Neural cell (in vitro differentiated cells): ENCODE measurements around the gene ARHGEF37.

Experiments
- CTCF ChIP-seq: fragments of 450-650 bp; IDR thresholded peaks from 2 replicates; pipeline ENCODE4 v1.5.1; 2014; ENCODE audit warnings: antibody characterized with exemption, mild to moderate bottlenecking, moderate library complexity; ENCODE audit not compliant: poor library complexity, severe bottlenecking
- EP300 ChIP-seq: fragments of 450-650 bp; conservative IDR thresholded peaks from 2 replicates; pipeline ENCODE4 v1.6.1; 2014; ENCODE audit warnings: antibody characterized with exemption, mild to moderate bottlenecking, moderate library complexity; ENCODE audit not compliant: poor library complexity, severe bottlenecking
- EZH2 ChIP-seq: fragments of 200-600, 300-800 bp; shearing (Covaris generic), sonication (generic); IDR thresholded peaks from 2 replicates; pipeline ENCODE4 v1.6.1; 2014; ENCODE audit warnings: antibody characterized with exemption, low read length, borderline replicate concordance, mild to moderate bottlenecking; ENCODE audit not compliant: insufficient read depth, poor library complexity, severe bottlenecking
- MXI1 ChIP-seq: fragments of 450-650 bp; conservative IDR thresholded peaks from 2 replicates; pipeline ENCODE4 v1.6.1; 2014; ENCODE audit warnings: antibody characterized with exemption, mild to moderate bottlenecking; ENCODE audit not compliant: poor library complexity, severe bottlenecking
- POLR2AphosphoS5 ChIP-seq: IDR thresholded peaks from 2 replicates; pipeline ENCODE4 v1.6.1; 2012
- RAD21 ChIP-seq: fragments of 450-650 bp; conservative IDR thresholded peaks from 2 replicates; pipeline ENCODE4 v1.6.1; 2014; ENCODE audit warnings: antibody characterized with exemption, mild to moderate bottlenecking, moderate library complexity
- TAF1 ChIP-seq: IDR thresholded peaks from 2 replicates; pipeline ENCODE4 v1.6.1; 2012; ENCODE audit warnings: low read depth
- TF ChIP-seq, protein P1 (sequence below): IDR thresholded peaks from 2 replicates; pipeline ENCODE4 v1.6.1; 2012; ENCODE audit warnings: borderline replicate concordance

GRCh38 chr5:149546974-149547373, 34.3 kb upstream of the ARHGEF37 start:
- TF ChIP-seq CTCF = no peak
- no peak for TF ChIP-seq POLR2AphosphoS5
- TF ChIP-seq RAD21 = no peak
- TF ChIP-seq, protein P1, sequence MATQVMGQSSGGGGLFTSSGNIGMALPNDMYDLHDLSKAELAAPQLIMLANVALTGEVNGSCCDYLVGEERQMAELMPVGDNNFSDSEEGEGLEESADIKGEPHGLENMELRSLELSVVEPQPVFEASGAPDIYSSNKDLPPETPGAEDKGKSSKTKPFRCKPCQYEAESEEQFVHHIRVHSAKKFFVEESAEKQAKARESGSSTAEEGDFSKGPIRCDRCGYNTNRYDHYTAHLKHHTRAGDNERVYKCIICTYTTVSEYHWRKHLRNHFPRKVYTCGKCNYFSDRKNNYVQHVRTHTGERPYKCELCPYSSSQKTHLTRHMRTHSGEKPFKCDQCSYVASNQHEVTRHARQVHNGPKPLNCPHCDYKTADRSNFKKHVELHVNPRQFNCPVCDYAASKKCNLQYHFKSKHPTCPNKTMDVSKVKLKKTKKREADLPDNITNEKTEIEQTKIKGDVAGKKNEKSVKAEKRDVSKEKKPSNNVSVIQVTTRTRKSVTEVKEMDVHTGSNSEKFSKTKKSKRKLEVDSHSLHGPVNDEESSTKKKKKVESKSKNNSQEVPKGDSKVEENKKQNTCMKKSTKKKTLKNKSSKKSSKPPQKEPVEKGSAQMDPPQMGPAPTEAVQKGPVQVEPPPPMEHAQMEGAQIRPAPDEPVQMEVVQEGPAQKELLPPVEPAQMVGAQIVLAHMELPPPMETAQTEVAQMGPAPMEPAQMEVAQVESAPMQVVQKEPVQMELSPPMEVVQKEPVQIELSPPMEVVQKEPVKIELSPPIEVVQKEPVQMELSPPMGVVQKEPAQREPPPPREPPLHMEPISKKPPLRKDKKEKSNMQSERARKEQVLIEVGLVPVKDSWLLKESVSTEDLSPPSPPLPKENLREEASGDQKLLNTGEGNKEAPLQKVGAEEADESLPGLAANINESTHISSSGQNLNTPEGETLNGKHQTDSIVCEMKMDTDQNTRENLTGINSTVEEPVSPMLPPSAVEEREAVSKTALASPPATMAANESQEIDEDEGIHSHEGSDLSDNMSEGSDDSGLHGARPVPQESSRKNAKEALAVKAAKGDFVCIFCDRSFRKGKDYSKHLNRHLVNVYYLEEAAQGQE = no peak
- no peak for TF ChIP-seq TAF1
- no peak for TF ChIP-seq EZH2
- no peak for TF ChIP-seq MXI1
- TF ChIP-seq EP300 = no peak
